CD14-positive monocyte (primary cell): ENCODE measurements around the gene SGSH. TPM values are rescaled to one million over a fixed set of nuclear protein-coding genes. Genes with fewer than 3 reads are reported as not detected.

Experiments
- DNase-seq, 3 donors: peaks; one replicate each; pipeline ENCODE4 v3.0.0-alpha.2; 2011 to 2022
- H2AFZ ChIP-seq: 2 replicates; pipeline ENCODE4 v1.6.0; 2012; ENCODE audit warnings: mild to moderate bottlenecking, low read depth, low read length, inconsistent platforms; ENCODE audit not compliant: insufficient read depth, poor library complexity, severe bottlenecking
- H3K27ac ChIP-seq, 2 donors: 1 replicate in 1 of 2; 2 replicates in 1 of 2; pipeline ENCODE4 v1.5.1; 2012 to 2013; ENCODE audit warnings: low read length in 2 of 2, control low read depth in 1 of 2, inconsistent platforms in 1 of 2, low read depth in 1 of 2, mild to moderate bottlenecking in 1 of 2
- H3K27me3 ChIP-seq, 2 donors: one replicate each; pipeline versions ENCODE4 v1.6.0 to v1.6.1; 2011 to 2013; ENCODE audit warnings: low read length in 2 of 2; ENCODE audit not compliant: control insufficient read depth in 2 of 2, insufficient read depth in 2 of 2
- H3K36me3 ChIP-seq, 2 donors: replicated peaks in 1 of 2; 1 replicate in 1 of 2; 2 replicates in 1 of 2; pipeline versions ENCODE4 v1.5.1 to v1.6.1; 2012 to 2013; ENCODE audit warnings: low read length in 2 of 2, control low read depth in 1 of 2, inconsistent platforms in 1 of 2, mild to moderate bottlenecking in 1 of 2; ENCODE audit not compliant: insufficient read depth in 2 of 2, control insufficient read depth in 1 of 2
- H3K4me1 ChIP-seq, 2 donors: 1 replicate in 1 of 2; 2 replicates in 1 of 2; pipeline versions ENCODE4 v1.5.1 to v1.6.1; 2012 to 2013; ENCODE audit warnings: low read length in 2 of 2, control low read depth in 1 of 2, inconsistent platforms in 1 of 2, mild to moderate bottlenecking in 1 of 2, moderate library complexity in 1 of 2; ENCODE audit not compliant: insufficient read depth in 2 of 2, control insufficient read depth in 1 of 2
- H3K4me2 ChIP-seq: replicated peaks from 2 replicates; pipeline ENCODE3; 2012; ENCODE audit warnings: low read length, moderate library complexity, mild to moderate bottlenecking; ENCODE audit not compliant: poor library complexity, severe bottlenecking; ENCODE audit errors: extremely low read depth
- H3K4me3 ChIP-seq, 3 experiments: fragments of 200-600 bp in 1 of 3; sonication (generic) in 1 of 3; replicated peaks in 1 of 3; 1 replicate in 2 of 3; 2 replicates in 1 of 3; pipeline ENCODE4 v1.5.1; 2011 to 2013; ENCODE audit warnings: low read length in 3 of 3, mild to moderate bottlenecking in 3 of 3, control low read depth in 2 of 3, low read depth in 2 of 3, inconsistent platforms in 1 of 3, moderate library complexity in 1 of 3
- H3K79me2 ChIP-seq: 2 replicates; pipeline ENCODE4 v1.6.0; 2012; ENCODE audit warnings: mild to moderate bottlenecking, control low read depth, inconsistent platforms, low read length, moderate library complexity; ENCODE audit not compliant: insufficient read depth
- H3K9ac ChIP-seq: 2 replicates; pipeline ENCODE4 v1.6.0; 2017; ENCODE audit warnings: low read length, mild to moderate bottlenecking; ENCODE audit not compliant: insufficient read depth, poor library complexity, severe bottlenecking
- H3K9me3 ChIP-seq, 2 donors: replicated peaks in 1 of 2; 1 replicate in 1 of 2; 2 replicates in 1 of 2; pipeline versions ENCODE4 v1.5.1 to v1.6.1; 2012 to 2013; ENCODE audit warnings: low read length in 2 of 2, control low read depth in 1 of 2; ENCODE audit not compliant: control insufficient read depth in 1 of 2, insufficient read depth in 1 of 2
- H4K20me1 ChIP-seq: 2 replicates; pipeline ENCODE4 v1.6.0; 2012; ENCODE audit warnings: mild to moderate bottlenecking, low read length, control low read depth, moderate library complexity; ENCODE audit not compliant: insufficient read depth
- H3K27ac Mint-ChIP-seq, 7 donors: one replicate each; pipeline ENCODE4 v1.8.0; 2020; ENCODE audit warnings: mild to moderate bottlenecking in 7 of 7, mixed read lengths in 7 of 7, moderate library complexity in 6 of 7, inconsistent platforms in 2 of 7
- H3K27me3 Mint-ChIP-seq, 3 donors: one replicate each; pipeline ENCODE4 v1.8.0; 2021 to 2022; ENCODE audit warnings: low read depth in 3 of 3, mild to moderate bottlenecking in 3 of 3, mixed read lengths in 3 of 3, moderate library complexity in 3 of 3, inconsistent platforms in 1 of 3
- H3K36me3 Mint-ChIP-seq, 2 donors: one replicate each; pipeline ENCODE4 v1.8.0; 2020; ENCODE audit warnings: mixed read lengths in 2 of 2, inconsistent platforms in 1 of 2, mild to moderate bottlenecking in 1 of 2
- H3K4me1 Mint-ChIP-seq: one replicate; pipeline ENCODE4 v1.8.0; 2020; ENCODE audit warnings: mild to moderate bottlenecking, mixed read lengths
- H3K4me3 Mint-ChIP-seq, 2 donors: one replicate each; pipeline ENCODE4 v1.8.0; 2020; ENCODE audit warnings: mild to moderate bottlenecking in 2 of 2, mixed read lengths in 2 of 2, moderate library complexity in 1 of 2
- H3K9me3 Mint-ChIP-seq, 7 donors: one replicate each; pipeline ENCODE4 v1.8.0; 2020 to 2022; ENCODE audit warnings: mixed read lengths in 7 of 7, mild to moderate bottlenecking in 6 of 7, moderate library complexity in 6 of 7, inconsistent platforms in 2 of 7
- WGBS: methylation state at CpG from one replicate; pipeline ENCODE4 v1.1.5; 2013; ENCODE audit warnings: missing lambda C conversion rate; ENCODE audit not compliant: insufficient coverage; 5-methylcytosine and 5-hydroxymethylcytosine counted together
- intact Hi-C, 2 donors: fragments of 100-400 bp; cut with micrococcal nuclease; formaldehyde crosslinking; loops; one replicate each; pipeline versions ENCODE4 v1.15.0 to v1.15.1; 2023
- polyA plus RNA-seq, 3 donors: library from polyadenylated mRNA; depleted of rRNA in 1 of 3; unstranded in 2 of 3; stranded (reverse) in 1 of 3; fragments of 300-500 nt in 2 of 3; fragments of >200 nt in 1 of 3; fragmentation: Illumina TruSeq in 2 of 3; gene quantifications; 1 replicate in 2 of 3; 2 replicates in 1 of 3; pipeline ENCODE4 v1.2.3, GENCODE V29; 2012 to 2021
- TF ChIP-seq, protein P1 (sequence below): fragments of 200-600 bp; IDR thresholded peaks from one replicate; pipeline ENCODE4 v1.8.0; 2022; ENCODE audit warnings: antibody characterized with exemption, mild to moderate bottlenecking

The SGSH gene
- polyA plus RNA-seq, 3 donors, result 21.1 to 193 (median 31.3) TPM

DNA sequence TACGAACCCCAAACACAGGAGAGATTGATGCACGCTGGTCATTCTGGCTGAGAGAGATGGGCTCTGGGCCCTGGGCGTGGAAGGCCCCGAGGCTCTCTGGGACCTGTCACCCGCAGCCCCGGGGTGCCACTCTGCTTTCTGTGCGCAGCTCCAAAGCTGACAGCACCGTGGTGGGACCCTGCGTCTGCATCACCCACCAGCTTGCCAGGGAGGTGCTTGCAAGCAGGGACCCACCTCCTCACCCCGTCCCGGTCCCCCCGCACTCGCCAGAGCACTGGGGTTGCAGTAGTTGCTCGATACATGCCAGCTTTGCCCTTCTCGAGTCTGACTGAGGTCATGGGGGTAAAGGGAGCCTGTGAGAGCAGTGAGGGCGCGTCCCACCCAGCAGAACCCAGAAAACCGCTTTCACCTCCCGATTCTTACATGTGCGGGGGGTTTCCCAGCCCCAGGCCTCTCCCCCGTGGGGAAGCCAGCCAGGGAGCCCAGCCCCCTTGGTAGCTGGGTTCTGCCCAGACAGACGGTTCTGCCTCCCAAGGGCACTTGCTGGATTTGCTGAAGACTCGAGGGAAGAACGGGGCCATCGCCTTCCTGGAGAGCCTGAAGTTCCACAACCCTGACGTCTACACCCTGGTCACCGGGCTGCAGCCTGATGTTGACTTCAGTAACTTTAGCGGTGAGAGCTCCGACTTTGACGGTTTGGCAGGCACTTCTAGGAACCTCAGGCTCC, 37.9 kb downstream of the SGSH start:
- Histone ChIP-seq H3K9ac (no peak overlapping the region), H3K79me2 (no peaks in the 10 kb centered on the region), H3K27me3 (no peaks in the 10 kb centered on the region), H3K9me3 (no peaks in the 10 kb centered on the region), H4K20me1 (no peaks in the 10 kb centered on the region), H3K4me3 (no peak overlapping the region), H3K4me1 (no peaks in the 10 kb centered on the region), H2AFZ (no peak overlapping the region), H3K27ac (no peak overlapping the region), H3K4me2 (no peak overlapping the region), H3K36me3 (no peaks in the 10 kb centered on the region)
- H3K9me3 Mint-ChIP-seq, result peaks cover 0 to 2% (median 0%) of the 10 kb centered on the region in 7 donors
- H3K27me3 Mint-ChIP-seq, result peaks cover 5 to 13% (median 8%) of the 10 kb centered on the region in 3 donors
- intact Hi-C loops, result no loop called here
- no peak for DNase-seq
- no peaks in the 10 kb centered on the region for H3K36me3 Mint-ChIP-seq
- H3K4me3 Mint-ChIP-seq, result no peak overlapping the region
- TF ChIP-seq, protein P1, sequence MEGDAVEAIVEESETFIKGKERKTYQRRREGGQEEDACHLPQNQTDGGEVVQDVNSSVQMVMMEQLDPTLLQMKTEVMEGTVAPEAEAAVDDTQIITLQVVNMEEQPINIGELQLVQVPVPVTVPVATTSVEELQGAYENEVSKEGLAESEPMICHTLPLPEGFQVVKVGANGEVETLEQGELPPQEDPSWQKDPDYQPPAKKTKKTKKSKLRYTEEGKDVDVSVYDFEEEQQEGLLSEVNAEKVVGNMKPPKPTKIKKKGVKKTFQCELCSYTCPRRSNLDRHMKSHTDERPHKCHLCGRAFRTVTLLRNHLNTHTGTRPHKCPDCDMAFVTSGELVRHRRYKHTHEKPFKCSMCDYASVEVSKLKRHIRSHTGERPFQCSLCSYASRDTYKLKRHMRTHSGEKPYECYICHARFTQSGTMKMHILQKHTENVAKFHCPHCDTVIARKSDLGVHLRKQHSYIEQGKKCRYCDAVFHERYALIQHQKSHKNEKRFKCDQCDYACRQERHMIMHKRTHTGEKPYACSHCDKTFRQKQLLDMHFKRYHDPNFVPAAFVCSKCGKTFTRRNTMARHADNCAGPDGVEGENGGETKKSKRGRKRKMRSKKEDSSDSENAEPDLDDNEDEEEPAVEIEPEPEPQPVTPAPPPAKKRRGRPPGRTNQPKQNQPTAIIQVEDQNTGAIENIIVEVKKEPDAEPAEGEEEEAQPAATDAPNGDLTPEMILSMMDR, result no peak
- WGBS, result 93% methylated on average over 26 of the region's 30 CpGs
- H3K27ac Mint-ChIP-seq, result no peak overlapping the region
- no peaks in the 10 kb centered on the region for H3K4me1 Mint-ChIP-seq

DNA sequence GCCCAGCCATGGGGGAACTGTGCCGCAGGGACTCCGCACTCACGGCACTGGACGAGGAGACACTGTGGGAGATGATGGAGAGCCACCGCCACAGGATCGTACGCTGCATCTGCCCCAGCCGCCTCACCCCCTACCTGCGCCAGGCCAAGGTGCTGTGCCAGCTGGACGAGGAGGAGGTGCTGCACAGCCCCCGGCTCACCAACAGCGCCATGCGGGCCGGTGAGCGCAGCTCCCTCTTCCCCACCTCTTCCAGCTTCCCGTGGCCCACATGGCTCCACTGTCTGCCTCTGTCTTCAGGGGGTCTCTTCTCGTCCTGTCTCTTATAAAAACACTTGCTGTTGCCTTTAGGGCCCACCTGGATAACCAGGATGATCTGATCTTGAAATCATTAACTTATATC, 38.7 kb downstream of the SGSH start:
- no peak overlapping the region for H3K9ac ChIP-seq
- 97% methylated on average over 13 of the region's 17 CpGs for WGBS
- H3K27ac ChIP-seq, result no peak overlapping the region
- H3K27me3 Mint-ChIP-seq, result peaks cover 5 to 13% (median 7%) of the 10 kb centered on the region in 3 donors
- no peak for DNase-seq
- H3K36me3 ChIP-seq, result no peaks in the 10 kb centered on the region
- intact Hi-C loops, result no loop called here
- H3K4me1 Mint-ChIP-seq, result no peaks in the 10 kb centered on the region
- no peaks in the 10 kb centered on the region for H4K20me1 ChIP-seq
- H3K36me3 Mint-ChIP-seq, result no peaks in the 10 kb centered on the region
- H3K27me3 ChIP-seq, result no peaks in the 10 kb centered on the region
- H3K79me2 ChIP-seq, result no peaks in the 10 kb centered on the region
- H3K27ac Mint-ChIP-seq, result no peak overlapping the region
- peaks cover 0 to 2% (median 0%) of the 10 kb centered on the region in 7 donors for H3K9me3 Mint-ChIP-seq
- H3K4me1 ChIP-seq, result no peaks in the 10 kb centered on the region
- no peak overlapping the region for H2AFZ ChIP-seq
- no peak overlapping the region for H3K4me3 Mint-ChIP-seq
- no peaks in the 10 kb centered on the region for H3K9me3 ChIP-seq
- TF ChIP-seq, protein P1, result no peak
- no peak overlapping the region for H3K4me2 ChIP-seq
- no peak overlapping the region for H3K4me3 ChIP-seq
